GM18499 (cell line): ENCODE measurements around the gene ARHGEF28.

Experiments used
- ATAC-seq: cut with Tn5 transposase; IDR thresholded peaks from one replicate; pipeline ENCODE4 v1.9.1; 2021; ENCODE audit warnings: moderate number of reproducible peaks; ENCODE audit not compliant: insufficient read depth, unreplicated experiment

Gene ARHGEF28

GRCh38 chr5:73828465-73828864, 202.5 kb downstream of the ARHGEF28 start:
- ATAC-seq, result no peak

- no peak for ATAC-seq
Observed at GRCh38 chr5:73830646-73831045, 204.7 kb downstream of the ARHGEF28 start.

DNA sequence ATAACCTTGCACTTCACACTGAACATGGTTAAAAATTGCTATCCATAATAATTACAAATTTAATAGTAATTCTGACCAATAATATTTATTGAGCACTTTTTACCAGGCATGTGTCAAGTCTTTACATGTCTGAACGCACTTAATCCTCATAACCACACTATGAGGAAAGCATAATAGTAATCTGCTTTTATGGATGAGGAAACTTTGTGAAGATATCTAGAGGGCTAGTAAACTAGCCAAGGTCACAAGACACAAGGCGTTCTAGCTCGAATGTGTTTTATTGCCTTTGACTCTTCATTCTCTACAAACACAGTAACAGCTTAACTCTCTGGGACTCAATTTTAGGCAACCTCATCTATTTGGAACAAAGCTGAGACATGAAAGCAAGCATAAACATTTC, 205.1 kb downstream of the ARHGEF28 start:
- ATAC-seq, result no peak

DNA sequence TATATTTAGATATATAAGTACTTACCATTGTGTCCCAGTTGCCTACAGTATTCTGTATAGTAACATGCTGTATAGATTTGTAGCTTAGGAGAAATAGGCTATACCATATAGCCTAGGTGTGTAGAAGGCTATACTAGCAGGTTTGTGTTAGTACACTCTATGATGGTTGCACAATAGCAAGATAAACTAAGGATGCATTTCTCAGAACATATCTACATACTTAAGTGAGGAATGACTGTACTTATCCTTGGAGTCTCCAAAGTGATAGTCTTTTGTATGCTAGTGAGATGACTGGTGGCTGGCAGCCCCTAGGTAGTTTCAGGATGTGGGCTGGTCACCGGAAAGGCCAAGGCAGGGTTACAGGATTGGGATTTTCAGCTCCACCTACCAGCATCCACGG, 208.7 kb downstream of the ARHGEF28 start:
- ATAC-seq, result no peak

GRCh38 chr5:73835726-73836125, 209.7 kb downstream of the ARHGEF28 start:
- ATAC-seq, result no peak

GRCh38 chr5:73836607-73837006, 210.6 kb downstream of the ARHGEF28 start:
- no peak for ATAC-seq

DNA sequence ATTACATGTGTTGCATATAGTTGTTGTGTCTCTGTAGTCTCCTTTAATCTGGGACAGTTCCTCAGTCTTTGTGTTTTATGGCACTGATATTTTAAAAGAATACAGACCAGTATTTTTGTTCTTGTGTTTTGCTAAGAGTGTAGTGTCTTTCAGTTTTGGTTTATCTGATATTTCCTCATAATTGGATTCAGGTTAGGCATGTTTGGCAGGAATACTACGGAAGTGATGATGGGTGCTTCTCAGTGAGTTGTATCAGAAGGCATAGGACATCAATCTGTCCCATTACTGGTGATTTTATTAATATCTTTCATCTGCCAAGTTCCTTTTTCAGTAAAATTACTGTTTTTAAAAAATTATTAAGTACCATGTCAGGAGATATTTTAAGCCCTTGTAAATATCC, 212.9 kb downstream of the ARHGEF28 start:
- ATAC-seq, result no peak

DNA sequence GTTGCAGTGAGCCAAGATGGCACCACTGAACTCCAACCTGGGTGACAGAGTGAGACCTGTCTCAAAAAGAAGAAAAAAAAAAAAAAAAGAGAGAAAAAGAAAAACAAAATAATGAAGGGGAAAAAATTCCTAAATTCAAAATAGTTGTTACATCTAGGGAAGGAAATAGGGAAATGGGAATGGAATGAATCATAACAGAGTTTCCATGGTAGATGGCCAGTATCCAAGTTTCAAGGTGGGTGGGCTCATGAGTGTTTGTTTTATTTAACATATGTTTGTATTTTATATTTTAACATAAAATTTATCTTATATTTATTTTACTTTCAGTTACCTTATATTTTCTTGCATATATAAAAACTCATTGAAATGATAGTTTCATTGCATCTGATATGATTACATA, 215.6 kb downstream of the ARHGEF28 start:
- no peak for ATAC-seq

DNA sequence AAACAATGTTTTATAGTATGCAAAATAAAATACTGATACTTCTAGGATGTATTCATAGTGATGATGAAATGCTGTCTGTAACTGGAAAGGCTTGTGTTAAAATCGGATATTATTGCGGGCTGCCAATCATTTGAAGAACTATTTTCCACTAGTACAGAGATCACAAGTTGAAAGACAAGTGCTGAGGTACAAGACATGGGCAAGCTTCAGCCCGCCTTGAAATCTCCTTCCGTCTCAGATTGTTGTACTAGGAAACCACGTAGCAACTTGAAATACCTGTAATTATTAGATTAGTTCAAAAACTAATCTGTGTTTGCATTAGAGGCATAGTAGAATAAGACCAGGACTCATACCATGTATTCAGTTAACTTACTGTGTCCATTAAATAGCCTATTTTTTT, 218.2 kb downstream of the ARHGEF28 start:
- ATAC-seq, result no peak

GRCh38 chr5:73851471-73852181, 225.6 kb downstream of the ARHGEF28 start:
- no peak for ATAC-seq

GRCh38 chr5:73853091-73853490, 227.1 kb downstream of the ARHGEF28 start:
- ATAC-seq, result no peak

DNA sequence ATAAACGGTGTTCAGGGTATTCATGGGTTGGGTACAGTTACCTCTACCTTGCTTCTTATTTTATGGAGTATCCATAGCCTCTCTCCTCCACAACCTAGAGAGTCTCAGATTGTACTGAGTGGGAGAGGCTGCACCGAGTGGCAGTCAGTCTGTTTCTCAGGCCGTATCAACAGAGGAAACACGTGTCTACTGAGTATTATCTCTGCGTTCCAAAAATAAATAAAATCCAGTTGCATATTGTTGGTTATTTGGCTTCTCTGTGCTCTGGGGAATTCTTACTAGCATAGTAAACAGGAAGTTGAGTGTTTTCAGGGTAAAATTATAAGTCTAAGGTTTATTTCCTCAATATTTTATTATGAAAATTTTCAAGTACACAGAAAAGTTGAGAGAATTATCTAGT, 231.0 kb downstream of the ARHGEF28 start:
- ATAC-seq, result no peak

GRCh38 chr5:73857446-73857845, 231.4 kb downstream of the ARHGEF28 start:
- no peak for ATAC-seq

- ATAC-seq, result no peak
Observed at GRCh38 chr5:73858054-73858453, 232.1 kb downstream of the ARHGEF28 start.

GRCh38 chr5:73858776-73859175, 232.8 kb downstream of the ARHGEF28 start:
- ATAC-seq, result no peak

DNA sequence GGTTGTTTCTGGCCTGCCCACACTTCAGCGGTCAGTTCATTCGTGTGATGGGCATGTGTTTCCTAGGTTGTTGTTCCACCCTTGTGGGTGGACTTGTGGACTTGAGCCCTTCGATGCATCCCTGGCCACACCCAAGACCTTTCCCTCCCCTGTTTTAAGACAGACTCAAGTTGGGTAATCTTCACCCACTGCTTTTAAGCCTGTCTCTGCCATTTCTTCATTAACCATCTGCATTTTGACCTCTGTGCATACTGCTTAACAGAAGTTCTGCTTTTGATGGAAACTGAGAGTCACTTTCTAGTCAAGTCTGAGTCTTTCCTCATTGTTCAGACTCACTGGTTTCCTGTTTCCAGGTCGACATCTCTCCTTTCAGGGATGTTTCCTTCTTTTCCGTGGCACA, 233.7 kb downstream of the ARHGEF28 start:
- no peak for ATAC-seq

- no peak for ATAC-seq
Observed at GRCh38 chr5:73861313-73861988, 235.5 kb downstream of the ARHGEF28 start.

DNA sequence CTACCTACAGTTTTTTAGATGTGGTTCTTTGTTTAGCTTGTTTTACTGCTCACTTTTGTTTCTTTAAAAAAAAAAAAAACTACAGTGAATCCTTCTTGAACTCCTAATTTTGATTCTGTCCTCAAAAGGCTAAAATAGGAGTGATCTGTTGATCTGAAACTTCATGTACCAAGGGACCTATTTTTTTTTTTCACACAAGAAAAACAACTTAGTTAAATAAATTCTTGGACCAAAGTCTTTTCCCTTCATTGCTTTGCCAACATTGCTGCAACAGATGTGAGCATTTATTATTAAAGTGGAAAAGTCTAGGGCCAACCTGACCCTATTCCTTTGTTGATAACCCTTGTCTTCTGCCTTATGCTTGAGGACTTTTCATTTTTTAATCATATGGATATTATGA, 236.8 kb downstream of the ARHGEF28 start:
- ATAC-seq, result no peak

GRCh38 chr5:73863876-73864275, 237.9 kb downstream of the ARHGEF28 start:
- no peak for ATAC-seq

- no peak for ATAC-seq
Observed at GRCh38 chr5:73865315-73865714, 239.3 kb downstream of the ARHGEF28 start.

- ATAC-seq, result no peak
Observed at GRCh38 chr5:73867345-73868335, 241.6 kb downstream of the ARHGEF28 start.
